GM18502 (cell line): ENCODE measurements around the gene PRR35.

Experiments
- ATAC-seq: cut with Tn5 transposase; IDR thresholded peaks from one replicate; pipeline ENCODE4 v1.9.1; 2021; ENCODE audit warnings: mild to moderate bottlenecking; ENCODE audit not compliant: unreplicated experiment, poor library complexity

PRR35 gene

DNA sequence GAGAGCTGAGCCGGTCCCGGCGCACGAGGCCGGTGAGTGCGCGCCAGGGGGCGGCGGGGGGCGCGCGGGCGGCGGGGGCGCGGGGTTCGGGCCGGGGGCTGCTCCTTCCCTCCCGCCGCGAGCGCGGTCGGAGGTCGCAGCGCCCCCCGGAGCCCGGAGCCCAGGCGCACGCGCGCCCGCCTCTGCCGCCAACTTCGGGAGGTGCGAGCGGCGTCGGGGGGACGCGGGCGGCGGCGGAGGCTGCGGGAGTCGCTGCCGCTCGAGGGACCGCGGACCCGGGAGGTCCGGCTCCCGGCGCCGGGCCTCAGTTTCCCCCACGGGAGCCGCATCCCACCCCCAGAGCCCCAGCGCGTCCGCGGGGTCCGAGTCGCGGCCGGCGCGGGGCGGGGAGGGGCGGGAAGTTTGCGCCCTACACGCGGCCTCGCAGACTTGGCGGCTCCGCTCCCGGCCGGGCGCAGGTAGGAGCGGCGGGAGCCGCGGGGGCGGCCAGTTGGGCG, at the start of gene PRR35:
PRR35 (plus strand) TSS at position 191 of the 497 bp plus-strand sequence. CDS start 2,901 bp downstream, outside the sequence.
- ATAC-seq: no peak

DNA sequence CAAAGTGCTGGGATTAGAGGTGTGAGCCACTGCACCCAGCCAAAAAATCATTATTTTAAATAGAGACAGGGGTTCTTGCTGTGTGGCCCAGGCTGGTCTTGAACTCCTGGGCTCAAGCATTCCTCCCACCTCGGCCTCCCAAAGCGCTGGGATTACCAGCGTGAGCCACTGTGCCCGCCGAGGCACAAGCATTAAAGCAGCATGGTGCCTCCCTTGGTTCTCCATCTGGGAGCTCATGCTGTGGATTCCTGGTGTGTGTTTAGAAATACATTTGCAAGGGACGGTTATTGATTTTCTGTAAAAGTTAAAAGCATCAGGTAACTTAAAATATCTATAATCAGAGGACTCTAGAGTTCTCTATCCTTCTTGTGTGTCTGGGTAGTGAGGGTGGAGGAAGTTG, 47.4 kb upstream of the PRR35 start:
- no peak for ATAC-seq

DNA sequence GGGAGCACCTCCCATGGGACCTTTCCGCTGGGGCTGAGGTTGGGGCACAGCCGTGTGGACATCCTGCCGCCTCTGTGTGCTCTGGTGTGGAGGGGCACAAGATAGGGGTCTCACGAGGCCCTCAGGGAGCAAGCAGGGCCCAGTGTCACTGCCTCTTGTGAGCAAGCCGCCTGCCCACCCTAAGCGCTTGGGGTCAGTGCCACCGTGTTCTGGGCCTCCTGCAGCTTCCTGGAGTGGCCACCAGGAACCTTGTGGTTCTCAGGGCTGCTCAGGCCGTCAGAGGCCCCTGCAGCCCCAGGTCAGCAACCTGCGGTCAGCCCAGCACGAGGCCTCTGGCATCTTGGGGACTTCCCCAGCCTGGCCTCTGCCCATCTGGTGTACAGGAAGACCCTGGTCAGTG, 46.2 kb upstream of the PRR35 start:
- ATAC-seq: no peak

DNA sequence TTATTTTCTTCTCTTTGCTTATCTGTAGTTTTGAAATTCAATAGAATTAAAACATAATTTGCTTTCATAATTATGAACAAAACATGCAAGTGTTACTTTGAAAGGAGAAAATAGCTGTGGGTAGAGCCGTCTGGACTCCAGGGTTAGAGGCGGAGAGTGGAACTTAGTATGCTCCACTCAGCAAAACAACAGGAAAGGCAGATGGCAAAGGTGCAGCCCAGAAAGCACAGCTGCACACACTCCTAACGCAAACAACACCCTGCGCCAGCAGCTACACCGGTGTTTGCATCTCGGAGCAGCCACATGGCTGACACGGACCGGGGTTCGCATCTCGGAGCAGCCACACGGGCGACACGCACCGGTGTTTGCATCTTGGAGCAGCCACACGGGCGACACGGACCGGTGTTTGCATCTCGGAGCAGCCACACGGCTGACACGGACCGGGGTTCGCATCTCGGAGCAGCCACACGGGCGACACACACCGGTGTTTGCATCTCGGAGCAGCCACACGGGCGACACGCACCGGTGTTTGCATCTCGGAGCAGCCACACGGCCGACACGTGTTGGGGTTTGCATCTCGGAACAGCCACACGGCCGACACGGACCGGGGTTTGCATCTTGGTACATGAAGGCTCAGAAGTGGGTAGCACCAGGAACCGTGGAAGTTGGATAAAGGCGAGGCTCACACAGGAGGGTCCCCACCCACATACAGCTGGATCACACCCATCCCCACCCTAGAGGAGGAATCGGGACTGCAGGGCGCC, 44.8 kb upstream of the PRR35 start:
- no peak for ATAC-seq

DNA sequence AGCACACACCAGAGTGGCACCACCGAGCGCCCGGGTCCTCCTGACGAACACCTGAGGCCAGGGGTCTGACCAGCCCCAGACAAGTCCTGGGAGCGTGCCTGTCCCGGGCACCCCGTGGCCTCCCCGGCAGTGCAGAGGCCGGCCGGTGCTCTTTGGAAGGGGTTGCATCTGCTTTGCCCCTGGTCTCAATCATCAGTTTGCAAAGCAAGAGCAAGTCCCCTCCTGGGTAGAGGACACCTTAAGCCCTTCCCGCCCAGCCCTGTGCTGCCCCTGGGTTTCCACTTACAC, 44.3 kb upstream of the PRR35 start:
- ATAC-seq: no peak

DNA sequence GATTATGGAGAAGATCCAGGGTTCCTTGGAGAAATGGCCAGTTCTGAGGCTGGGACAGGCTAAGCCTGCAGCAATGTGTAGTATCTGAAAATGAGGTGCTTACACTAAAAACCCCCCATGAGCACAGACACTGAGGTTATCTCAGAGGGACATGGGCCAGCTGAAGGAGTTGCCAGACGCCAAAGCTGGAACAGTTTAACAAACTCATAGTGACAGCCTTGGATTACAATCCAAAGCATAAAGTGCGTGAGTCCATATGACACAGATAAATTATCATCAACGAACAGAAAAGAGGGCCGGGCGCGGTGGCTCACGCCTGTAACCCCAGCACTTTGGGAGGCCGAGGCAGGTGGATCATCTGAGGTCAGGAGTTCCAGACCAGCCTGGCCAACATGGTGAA, 43.9 kb upstream of the PRR35 start:
- ATAC-seq: no peak

DNA sequence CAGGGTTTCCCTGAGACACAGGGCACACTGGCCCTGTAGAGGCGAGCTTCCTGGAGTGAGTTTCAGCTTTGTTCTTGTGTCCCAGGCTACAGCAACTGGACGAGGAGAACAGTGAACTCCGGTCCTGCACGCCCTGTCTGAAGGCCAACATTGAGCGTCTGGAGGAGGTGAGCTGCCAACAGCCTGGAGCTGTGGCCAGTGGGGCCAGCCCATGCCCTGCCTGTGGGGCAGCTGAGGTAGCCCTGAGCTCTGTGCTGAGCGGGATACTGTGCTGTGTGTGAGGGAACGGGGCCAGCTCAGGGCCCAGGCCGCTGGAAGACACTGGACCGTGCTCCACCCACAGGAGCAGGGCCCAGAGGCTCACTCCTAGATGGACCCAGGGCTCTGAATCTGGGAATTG, 41.3 kb upstream of the PRR35 start:
- no peak for ATAC-seq

DNA sequence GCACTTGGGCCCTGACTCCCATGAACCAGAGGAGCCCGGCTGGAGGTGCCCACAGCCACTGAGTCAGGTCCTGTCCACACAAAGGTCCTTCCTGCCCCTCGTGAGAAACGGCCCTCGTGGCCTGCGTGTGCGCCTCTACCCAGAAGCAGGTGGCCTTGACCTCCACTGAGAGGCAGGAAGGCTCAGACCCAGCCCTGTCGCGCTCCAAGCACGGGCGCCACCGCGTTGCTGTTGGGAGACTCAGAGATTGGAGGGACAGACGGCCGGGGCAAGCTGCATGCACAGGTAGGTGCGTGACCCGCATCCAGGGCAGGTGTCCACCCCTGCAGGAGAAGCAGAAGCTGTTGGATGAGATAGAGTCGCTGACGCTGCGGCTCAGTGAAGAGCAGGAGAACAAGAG, 40.8 kb upstream of the PRR35 start:
- no peak for ATAC-seq

DNA sequence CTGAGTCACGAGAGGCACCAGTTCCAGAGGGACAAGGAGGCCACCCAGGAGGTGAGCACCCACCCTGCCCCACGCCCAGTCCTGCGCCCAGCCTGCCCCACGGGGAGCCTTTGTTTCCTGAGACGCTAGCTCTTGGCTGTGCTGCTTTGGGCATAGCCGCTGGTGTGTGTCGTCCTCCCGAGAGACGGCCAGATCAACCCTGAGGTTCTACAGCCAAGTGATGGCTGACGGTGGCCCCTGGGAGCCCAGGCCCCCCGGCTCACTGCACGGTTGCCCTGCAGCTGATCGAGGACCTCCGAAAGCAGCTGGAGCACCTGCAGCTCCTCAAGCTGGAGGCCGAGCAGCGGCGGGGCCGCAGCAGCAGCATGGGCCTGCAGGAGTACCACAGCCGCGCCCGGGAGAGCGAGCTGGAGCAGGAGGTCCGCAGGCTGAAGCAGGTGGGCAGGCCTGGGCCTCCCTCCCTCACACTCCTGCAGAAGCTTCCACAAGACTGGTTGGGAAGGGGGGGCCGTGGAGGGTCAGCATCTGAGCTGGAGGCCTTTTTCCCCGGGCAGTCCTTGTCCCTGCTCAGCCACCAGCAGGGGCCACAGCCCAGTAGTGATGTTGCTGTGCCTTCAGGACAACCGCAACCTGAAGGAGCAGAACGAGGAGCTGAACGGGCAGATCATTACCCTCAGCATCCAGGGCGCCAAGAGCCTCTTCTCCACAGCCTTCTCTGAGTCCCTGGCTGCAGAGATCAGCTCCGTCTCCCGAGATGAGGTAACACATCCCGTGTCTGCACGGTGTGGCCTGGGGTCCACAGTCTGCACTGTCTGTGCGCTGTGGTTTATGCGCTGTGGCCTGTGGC, 40.1 kb upstream of the PRR35 start:
- no peak for ATAC-seq

DNA sequence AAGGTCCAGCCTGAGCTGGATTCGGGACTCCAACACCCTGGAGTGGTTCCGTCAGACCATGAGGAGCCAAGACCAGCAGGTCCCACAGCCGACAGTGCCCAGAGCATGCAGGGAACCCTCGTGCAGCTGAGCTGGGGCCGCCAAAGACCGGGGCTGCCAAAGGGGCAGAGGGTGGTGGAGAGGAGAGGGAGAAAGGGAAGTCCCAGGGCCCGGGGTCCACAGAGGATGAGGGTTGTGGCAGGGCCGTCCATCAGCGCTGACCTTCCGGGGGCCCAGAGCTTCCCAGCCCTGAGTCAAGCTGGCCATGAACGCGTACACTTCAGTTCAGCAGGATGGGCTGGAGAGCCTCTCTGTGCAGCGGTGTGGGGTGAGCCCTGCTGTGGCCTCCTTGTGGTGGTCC, 39.3 kb upstream of the PRR35 start:
- no peak for ATAC-seq

DNA sequence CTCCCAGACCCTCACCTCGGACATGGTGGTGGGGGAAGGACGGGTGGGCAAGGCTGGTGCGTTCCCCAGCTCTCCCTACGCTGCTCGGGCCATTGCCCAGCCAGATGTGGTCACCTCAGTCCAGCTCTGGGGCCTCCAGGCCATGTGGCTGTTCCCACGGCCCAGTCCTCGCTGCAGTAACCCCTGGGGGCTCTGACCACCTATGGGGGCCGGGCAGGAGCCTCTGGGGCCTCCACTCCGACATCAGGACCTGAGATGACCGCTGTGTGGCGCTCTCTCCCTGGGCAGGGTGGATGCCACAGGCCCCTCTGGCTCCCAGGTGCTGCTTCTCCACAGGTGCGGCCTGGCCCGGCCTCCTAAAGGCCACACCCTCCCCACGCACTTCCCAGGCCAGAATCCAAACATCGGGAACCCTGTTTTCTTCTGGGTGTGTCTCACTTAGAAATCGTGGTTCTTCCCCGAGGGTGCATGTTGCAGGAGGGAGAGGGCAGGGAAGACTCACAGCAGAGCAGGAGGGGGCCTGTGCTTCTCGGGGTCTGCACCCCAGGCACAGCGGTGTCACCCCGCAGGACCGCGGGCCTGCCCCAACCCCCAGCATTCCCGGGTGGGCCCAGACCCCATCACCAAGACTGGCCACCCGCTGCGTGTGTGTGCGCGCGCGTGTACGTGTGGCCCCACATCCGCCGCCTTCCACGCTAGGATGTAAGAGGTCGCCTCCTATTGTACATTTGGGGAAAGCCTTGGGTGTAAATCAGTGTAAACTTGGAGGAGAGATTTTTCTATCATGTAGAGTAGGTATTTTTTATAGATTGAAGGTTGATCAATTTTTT, 38.6 kb upstream of the PRR35 start:
- ATAC-seq: no peak

DNA sequence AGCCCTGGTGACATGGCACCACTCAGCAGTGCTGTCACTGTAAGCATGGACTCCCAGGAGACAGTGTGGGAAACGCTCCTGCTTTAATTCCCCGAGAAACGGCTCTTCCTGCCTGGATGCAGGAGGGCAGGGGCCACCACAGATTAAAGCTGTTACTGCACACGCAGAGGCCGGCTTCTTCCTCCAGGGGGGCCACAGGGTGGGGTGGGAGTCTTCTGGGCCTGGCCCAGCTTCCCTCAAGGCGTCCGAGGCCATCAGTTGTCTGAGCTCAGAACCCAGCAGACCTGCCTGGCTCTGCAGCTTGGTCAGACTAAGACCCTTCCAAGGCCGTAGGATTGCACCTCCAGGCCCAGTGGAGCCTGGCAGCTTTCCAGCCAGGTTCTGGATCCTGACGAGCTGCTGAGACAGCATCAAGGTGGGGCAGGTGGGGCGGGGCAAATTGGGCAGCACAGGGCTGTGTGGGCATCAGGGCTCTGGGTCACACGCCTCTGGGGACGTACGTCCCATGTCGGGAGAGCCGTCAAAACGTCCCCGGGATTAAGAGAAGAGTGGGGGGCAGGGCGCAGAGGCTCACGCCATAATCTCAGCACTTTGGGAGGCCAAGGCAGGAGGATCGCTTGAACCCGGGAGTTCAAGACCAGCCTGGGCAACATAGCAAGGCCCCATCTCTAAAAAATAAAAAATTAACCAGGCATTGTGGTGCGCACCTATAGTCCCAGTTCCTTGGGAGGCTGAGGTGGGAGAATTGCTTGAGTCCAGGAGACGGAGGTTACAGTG, 37.7 kb upstream of the PRR35 start:
- no peak for ATAC-seq

DNA sequence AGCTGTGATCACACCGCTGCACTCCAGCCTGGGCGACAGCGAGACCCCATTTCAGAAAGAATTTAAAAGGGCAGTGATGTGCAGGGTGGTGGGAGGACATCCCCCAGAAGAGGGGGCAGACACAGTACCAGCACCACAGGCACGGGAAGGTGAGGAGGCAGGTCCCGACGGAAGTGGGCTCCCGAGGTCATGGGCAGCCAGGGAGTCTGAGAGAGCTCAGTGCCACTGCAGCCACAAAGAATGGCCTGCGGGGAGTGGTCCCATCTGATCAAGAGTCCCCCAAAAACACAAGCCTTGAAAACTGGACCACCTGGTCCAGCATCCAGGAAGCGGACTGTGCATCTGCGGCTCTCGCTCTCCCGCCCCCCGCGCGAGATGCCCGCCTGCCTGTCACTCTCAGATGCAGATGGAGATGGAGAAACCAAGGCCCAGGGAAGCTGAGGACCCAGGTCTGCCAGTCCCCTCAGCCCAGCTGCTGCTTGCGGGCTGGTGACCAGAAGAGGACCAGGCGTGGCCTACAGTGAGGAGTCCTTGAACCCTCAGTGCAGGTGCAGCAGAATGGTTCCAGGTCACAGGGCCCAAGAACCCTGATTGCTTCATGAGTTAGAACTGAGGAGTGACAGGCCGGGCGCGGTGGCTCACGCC, 37.0 kb upstream of the PRR35 start:
- ATAC-seq: no peak

DNA sequence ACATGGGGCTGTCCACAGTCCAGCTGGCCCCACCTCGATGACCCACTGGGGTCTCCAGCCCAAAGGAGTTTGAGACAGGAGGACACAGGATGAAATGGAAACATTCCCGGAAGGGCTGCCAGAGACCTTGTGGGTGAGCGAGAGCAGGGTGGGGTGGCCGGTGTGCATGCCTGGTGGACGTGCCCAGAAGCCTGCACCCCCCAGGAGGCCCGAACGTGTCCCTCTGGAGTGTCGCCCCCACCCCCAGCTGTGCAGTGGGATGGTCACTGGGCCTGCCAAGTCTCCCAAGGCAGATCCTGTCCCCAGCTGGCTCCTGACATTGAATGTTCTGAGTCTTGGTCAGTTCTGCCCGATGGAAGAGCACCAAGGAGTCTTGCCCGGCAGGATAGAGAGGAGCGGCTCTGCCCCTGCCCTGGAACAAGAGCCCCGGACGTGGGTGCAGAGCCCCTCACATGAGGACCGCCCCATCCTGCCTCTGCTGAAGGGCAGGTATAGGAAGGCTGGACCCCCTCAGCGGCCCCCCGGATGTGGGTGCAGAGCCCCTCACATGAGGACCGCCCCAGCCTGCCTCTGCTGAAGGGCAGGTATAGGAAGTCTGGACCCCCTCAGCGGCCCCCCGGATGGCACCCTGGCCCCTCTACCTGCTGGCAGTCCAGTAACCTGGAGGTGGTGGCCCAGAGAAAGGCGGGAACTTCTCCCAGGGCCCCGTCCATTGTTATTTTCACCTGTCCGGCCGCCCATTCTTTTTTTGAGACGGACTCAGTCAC, 35.7 kb upstream of the PRR35 start:
- ATAC-seq: no peak

DNA sequence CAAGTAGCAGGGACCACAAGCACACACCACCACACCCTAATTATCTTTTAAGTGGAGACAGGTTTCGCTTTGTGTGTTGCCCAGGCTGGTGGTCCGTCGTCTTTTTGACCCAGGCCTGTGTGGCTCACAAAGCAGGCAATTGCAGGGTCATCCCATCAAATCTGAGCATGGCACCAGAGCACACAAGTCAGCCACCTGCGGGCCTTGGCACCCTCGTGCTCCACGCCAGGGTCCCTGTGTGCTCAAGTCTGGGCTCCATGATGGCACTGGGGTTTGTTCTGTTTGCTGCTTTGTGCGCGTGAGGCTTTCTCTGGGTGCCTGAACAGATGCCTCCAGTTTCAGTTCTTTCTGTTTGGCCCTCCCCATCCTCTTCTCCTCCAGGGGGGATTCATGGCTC, 35.1 kb upstream of the PRR35 start:
- no peak for ATAC-seq

DNA sequence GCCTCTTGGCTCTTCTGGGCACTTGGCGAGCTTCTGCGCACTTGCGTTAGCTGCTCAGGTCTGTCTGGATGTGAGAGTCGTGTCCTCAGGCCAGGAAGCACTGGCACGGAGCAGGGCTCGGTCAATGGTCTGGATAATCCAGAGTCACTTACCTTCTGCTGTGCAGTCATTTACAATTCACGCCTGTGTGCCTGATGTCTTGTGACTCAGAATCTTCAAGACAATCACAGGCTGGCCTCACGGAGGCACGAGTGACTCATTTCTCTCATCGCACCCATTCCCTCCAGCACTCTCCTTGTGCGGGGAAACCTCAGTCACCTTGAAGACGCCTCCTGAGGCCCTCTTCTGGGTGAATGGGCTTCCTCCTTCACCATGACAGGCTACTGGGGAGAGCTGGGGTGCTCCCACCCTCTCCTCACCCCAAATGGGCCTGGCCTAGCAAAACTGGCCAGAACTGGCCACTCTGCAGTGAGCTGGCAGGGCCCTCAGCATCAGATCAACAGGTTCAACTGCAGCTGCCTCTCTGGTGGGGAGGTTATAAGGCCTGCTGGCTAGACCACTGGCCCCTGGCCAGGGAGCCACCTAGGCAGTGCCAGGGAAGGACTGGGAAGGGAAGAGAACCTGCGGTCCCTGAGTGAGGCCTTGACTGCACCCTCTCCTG, 34.5 kb upstream of the PRR35 start:
- ATAC-seq: no peak

DNA sequence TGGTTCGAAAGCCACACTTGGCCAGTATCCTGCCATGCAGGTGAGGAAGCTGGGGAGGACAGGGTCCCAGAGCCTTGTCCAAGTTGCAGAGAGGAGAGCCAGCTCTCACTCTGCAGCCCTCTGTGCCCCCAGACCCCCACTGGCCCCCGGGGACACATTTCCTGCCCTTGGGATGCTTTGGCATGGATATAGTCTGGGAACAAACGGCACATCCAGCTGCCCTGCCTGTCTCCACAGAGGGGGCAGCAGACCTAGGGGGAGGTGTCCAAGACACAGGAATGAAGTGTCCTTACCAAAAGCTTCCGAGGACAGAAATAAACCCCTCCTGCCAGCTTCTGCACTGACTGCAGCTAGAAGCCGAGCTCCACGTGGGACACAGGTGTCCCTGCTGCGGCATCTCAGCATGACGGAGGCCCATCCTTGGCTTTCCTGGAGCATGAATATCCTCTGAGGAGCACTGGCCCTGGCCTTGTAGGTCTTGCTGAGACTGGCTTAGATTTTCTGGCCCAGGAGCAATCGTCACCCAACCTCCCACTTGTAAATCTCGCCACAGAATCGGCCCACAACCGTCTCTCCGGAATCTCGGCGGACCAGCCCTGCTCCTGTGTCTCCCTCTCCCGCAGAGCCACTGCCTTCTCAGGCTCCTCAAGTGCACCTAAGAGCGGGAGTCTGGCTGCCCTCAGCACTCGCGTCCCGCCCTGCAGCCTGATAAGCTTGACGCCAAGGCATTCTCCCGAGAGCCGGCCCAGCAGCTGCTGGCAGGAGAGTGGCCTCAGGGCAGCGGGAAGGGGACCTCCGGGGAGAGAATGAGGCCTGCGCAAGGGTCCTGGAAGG, 33.8 kb upstream of the PRR35 start:
- ATAC-seq: no peak
